Measurements from ENCODE around the gene FFAR4. TPM values are rescaled to one million over a fixed set of nuclear protein-coding genes. Genes with fewer than 3 reads are reported as not detected.

Gene FFAR4
- total RNA-seq, 1 donor from 2014 or later = not detected

GRCh38 chr10:93570383-93570782 lies 3.9 kb downstream of the FFAR4 start:
- intact Hi-C loops (cut with micrococcal nuclease) = no loop called here

- intact Hi-C loops (cut with micrococcal nuclease) = no loop called here
These were observed 6.1 kb downstream of the FFAR4 start for GRCh38 chr10:93572606-93573005.

GRCh38 chr10:93573051-93573909 lies 6.8 kb downstream of the FFAR4 start:
- intact Hi-C loops (cut with micrococcal nuclease) = no loop called here

- intact Hi-C loops (cut with micrococcal nuclease) = no loop called here
These were observed 7.5 kb downstream of the FFAR4 start for GRCh38 chr10:93573924-93574323.

GRCh38 chr10:93576888-93577287 lies 10.4 kb downstream of the FFAR4 start:
- intact Hi-C loops (cut with micrococcal nuclease) = no loop called here

- intact Hi-C loops (cut with micrococcal nuclease) = no loop called here
These were observed 11.1 kb downstream of the FFAR4 start for GRCh38 chr10:93577565-93577964.

GRCh38 chr10:93579089-93579488 lies 12.6 kb downstream of the FFAR4 start:
- intact Hi-C loops (cut with micrococcal nuclease) = no loop called here

- intact Hi-C loops (cut with micrococcal nuclease) = no loop called here
These were observed 13.7 kb downstream of the FFAR4 start for GRCh38 chr10:93579985-93580711.

GRCh38 chr10:93580828-93581227 lies 14.4 kb downstream of the FFAR4 start:
- intact Hi-C loops (cut with micrococcal nuclease) = no loop called here

- intact Hi-C loops (cut with micrococcal nuclease) = no loop called here
These were observed 18.0 kb downstream of the FFAR4 start for GRCh38 chr10:93584445-93584844.

GRCh38 chr10:93589648-93590562 lies 23.4 kb downstream of the FFAR4 start:
- intact Hi-C loops (cut with micrococcal nuclease) = no loop called here

GRCh38 chr10:93590638-93591037 lies 24.2 kb downstream of the FFAR4 start:
- intact Hi-C loops (cut with micrococcal nuclease) = no loop called here

GRCh38 chr10:93591065-93591808 lies 24.8 kb downstream of the FFAR4 start:
- intact Hi-C loops (cut with micrococcal nuclease) = no loop called here

GRCh38 chr10:93593254-93593653 lies 26.8 kb downstream of the FFAR4 start:
- intact Hi-C loops (cut with micrococcal nuclease) = no loop called here

- intact Hi-C loops (cut with micrococcal nuclease) = no loop called here
These were observed 27.3 kb downstream of the FFAR4 start for GRCh38 chr10:93593749-93594148.

- intact Hi-C loops (cut with micrococcal nuclease) = no loop called here
These were observed 28.1 kb downstream of the FFAR4 start for GRCh38 chr10:93594518-93594917.

GRCh38 chr10:93595378-93596161 lies 29.1 kb downstream of the FFAR4 start:
- intact Hi-C loops (cut with micrococcal nuclease) = no loop called here

GRCh38 chr10:93596539-93596938 lies 30.1 kb downstream of the FFAR4 start:
- intact Hi-C loops (cut with micrococcal nuclease) = no loop called here

- intact Hi-C loops (cut with micrococcal nuclease) = no loop called here
These were observed 30.7 kb downstream of the FFAR4 start for GRCh38 chr10:93597075-93597599.

- intact Hi-C loops (cut with micrococcal nuclease) = no loop called here
These were observed 31.7 kb downstream of the FFAR4 start for GRCh38 chr10:93598157-93598556.
